Dermis blood vessel endothelial cell (primary cell): ENCODE data around the gene PRR9. TPM values are rescaled to one million over a fixed set of nuclear protein-coding genes. Genes with fewer than 3 reads are reported as not detected.
A peak's percentile ranks its signal among the peaks of the same experiment; 100 is the strongest.

Source experiments
- DNase-seq: peaks from one replicate; pipeline ENCODE4 v3.0.0; 2010
- total RNA-seq: library from RNA; depleted of rRNA; stranded (reverse); fragments of >200 nt; gene quantifications from 2 replicates; pipeline ENCODE4 v1.2.3, GENCODE V29; 2014

PRR9 gene
- total RNA-seq, 1 donor from 2014 or later: not detected

GRCh38 chr1:153231363-153231762 is 14.0 kb downstream of the PRR9 start:
- no peak for DNase-seq

DNA sequence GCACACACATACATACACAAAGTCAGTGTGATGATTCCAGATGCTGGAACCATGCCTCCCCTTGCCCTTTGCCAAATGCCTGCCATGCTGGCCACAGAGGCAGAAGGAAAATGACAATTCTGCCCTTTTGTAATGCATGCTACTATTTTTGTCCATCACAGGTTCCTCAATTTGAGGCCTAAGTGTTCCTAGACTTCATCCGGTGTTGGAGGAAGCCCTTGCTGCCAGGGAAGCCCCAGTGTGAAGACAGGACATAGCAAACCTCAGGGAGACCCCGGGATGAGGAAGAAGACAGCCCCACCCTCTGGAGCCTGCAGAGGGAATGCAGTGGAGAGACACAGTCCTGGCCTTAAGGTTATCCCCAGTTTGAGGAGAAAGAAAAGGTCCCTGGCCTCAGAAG is 14.4 kb downstream of the PRR9 start:
- DNase-seq: no peak

DNA sequence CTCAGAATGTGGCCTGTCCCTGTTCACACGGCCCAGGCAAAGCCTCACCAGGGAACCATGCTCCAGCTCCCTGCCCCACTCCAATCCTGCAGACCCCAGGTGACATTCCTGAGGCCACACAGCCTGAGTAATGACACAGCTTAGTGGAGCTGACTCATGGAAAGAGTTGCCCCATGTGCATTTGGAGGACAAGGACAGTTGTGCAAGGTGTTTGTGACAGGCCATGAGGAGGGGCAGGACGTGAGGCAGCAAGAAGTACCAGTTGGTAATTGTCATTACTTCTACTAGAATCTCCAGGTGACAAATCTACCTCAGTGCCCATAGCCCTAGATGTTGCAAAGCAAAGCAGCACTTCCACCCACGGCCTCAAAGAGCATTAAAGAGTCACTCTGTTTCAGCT is 15.2 kb downstream of the PRR9 start:
- no peak for DNase-seq

DNA sequence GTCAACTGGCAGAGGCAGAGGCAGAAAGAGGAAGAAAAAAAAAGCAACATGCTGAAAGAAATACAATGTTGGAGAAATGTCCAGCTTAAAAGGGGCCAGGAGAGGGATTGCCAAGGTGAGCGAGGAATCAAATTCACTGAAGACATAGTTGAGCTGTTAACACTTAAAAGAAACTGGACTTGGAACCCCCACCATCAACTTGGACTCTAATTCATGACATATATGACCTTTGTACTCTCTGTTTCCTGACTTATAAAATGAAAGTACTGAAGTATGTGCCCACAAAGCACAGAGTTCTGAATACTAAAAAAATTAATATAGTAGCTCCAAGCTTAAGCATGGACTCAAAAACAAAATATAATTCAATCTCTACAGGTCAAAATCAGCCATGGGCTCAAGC is 16.1 kb downstream of the PRR9 start:
- no peak for DNase-seq

DNA sequence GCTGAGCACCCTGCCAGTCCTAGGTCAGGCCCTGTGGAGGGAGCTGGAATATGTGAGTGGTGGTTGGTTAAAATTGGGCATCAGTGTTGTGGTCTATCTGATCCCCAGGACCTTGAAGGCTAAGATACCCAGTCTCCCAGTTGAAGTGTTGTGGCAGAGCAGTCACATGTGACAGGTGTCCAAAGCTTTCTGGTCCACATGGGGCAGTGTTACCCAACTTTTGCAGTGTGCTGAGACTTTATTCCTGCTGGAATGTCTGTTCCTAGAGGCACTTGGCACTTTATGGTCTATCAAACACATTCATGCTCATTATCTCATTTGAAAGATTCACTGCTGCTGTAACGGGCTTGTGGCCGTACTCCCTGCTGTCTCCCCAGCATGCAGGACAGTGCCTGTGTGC is 21.1 kb downstream of the PRR9 start:
- DNase-seq: no peak

DNA sequence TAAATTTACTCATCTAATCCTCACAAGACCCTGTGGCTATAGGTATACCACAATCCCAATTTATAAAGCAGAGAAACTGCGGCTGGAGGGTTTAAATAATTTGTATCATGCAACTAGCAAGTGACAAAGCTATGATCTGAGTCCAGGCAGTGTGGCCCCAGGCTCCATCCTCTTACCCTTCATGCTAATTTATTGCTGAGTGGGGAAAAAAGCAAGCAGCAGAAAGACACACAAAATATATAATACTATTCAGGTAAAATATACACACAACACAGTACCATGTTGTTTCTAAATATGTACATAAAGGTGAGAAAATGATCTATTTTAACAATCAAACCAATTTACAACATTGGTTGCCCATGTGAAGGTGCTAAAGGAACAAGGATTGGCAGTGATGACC is 24.8 kb downstream of the PRR9 start:
- no peak for DNase-seq

GRCh38 chr1:153245466-153245865 is 28.1 kb downstream of the PRR9 start:
- DNase-seq: no peak

GRCh38 chr1:153246018-153246417 is 28.6 kb downstream of the PRR9 start:
- no peak for DNase-seq

DNA sequence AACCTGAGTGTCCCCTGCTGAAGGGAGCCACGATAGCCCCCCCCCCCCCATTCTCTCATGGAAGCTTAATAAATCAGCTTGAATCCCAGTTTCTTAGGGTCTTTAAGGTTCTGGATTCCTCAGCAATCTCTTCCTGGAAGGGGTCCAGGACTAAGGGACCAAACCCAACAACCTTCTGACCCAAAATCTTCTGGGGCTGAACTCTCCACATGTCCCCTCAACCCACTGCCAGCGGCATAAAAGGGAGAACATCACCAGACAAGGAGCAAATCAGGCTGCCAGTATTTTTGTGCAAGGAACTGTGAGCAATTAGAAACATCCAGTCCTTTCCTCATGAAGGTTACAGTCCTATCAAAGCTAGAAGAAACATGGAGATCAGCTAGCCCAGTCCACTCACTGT is 29.4 kb downstream of the PRR9 start:
- no peak for DNase-seq

GRCh38 chr1:153248176-153248879 is 30.9 kb downstream of the PRR9 start:
- no peak for DNase-seq

DNA sequence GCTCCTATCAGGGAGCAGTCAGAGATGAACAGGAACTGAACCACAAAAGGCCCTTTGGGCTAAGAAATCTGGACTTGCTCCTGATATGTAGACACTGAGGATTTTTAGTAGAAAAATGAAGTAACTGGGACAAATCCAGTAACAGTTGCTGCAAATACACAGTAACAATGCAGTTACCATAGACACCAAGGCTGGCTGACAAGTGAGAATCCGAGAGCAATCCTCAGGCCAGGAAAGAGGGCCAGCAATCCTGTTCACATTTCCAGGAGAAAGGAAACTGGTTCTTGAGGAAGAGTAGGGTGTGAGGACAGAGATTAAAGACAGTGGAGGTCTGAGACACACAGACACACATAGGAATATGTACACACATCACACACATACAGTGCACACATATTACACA is 32.8 kb downstream of the PRR9 start:
- no peak for DNase-seq

GRCh38 chr1:153251087-153251486 is 33.7 kb downstream of the PRR9 start:
- DNase-seq: no peak

GRCh38 chr1:153251562-153251961 is 34.2 kb downstream of the PRR9 start:
- DNase-seq: no peak

- no peak for DNase-seq
These were observed 34.6 kb downstream of the PRR9 start for GRCh38 chr1:153251988-153252387.

DNA sequence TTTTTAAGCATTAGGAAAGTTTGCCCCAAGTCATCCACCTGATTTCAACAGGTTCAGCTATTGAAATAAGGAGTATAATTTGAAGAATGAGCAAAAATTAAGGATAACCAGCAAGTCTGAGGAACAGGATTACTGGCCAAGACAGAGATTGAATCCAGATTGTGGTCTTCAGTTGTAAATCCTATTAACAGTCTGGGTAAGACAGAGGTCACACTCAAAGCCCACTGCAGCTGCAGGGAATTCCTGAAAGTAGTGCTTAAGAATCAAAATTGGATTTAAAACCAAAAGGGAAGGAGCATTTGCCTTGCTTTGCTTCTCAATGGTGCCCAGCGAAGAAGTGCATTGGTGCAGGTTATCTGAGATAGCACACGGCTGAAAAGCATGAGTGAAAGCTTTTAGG is 35.7 kb downstream of the PRR9 start:
- no peak for DNase-seq

- DNase-seq: no peak
These were observed 36.3 kb downstream of the PRR9 start for GRCh38 chr1:153253693-153254092.

- DNase-seq: no peak
These were observed 42.0 kb downstream of the PRR9 start, which contains the start of gene LORICRIN for GRCh38 chr1:153259387-153259786. TSS of gene LORICRIN (plus strand) at chr1:153259687. CDS start at chr1:153260950, 1,263 bp downstream.

DNA sequence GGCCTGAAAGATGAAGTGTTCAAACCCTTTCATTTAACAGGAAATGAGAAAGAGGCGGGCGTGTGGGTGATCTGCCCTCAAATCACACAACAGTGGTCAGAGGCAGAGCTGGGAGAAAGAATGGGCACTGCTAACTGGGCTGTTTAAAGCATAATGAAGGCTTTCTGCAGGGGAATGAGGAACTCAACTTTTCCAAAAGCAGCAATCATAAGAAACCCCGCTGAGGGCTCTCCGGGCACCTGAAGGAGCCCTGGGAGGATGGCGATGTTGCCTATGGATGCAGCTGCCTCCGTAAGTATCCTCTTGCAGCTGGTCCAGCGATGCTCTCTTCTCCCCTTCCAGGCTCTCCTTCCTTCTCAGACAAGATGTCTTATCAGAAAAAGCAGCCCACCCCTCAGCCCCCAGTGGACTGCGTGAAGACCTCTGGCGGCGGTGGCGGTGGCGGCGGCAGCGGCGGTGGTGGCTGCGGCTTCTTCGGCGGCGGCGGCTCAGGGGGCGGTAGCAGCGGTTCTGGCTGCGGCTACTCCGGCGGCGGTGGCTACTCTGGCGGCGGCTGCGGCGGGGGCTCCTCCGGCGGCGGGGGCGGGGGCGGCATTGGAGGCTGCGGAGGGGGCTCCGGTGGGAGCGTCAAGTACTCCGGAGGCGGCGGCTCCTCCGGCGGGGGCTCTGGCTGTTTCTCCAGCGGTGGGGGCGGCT is 43.3 kb downstream of the PRR9 start:
- no peak for DNase-seq

- peak; percentile 15 for DNase-seq
These were observed 44.1 kb downstream of the PRR9 start for GRCh38 chr1:153261281-153262069.

DNA sequence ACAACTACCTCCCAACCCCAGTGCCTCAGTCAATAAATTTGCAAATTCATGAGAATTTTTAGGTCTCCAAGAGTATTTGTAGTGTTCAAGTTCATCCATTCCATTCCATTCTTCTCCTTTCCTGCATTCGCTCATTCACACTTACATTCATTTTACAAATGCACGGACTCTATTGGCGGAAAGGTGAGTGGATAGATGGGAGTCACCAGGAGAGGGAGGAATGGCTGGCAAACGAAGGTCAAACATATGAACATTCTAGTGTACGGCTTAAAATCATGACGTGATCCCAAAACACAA is 44.6 kb downstream of the PRR9 start:
- DNase-seq: no peak

GRCh38 chr1:153262462-153263157 is 45.2 kb downstream of the PRR9 start:
- no peak for DNase-seq

- no peak for DNase-seq
These were observed 48.1 kb downstream of the PRR9 start for GRCh38 chr1:153265457-153265856.
